Measurements from ENCODE around the gene FEZF2. TPM values are rescaled to one million over a fixed set of nuclear protein-coding genes. Genes with fewer than 3 reads are reported as not detected.

Gene FEZF2
- total RNA-seq, 3 donors from 2014 or later (not counting 1 experiment from before 2014, with no cell fraction given): not detected

GRCh38 chr3:62355703-62356102 is 17.6 kb downstream of the FEZF2 start:
- no peak for TF ChIP-seq CTCF (IDR thresholded peaks at IDR 0.05)
- Histone ChIP-seq H3K9me3 (ENCODE audit: control insufficient read depth, insufficient read depth, low read length) (no peaks in the 10 kb centered on the region), H3K36me3 (ENCODE audit: control insufficient read depth, insufficient read depth, low read length) (no peaks in the 10 kb centered on the region), H3K27ac (ENCODE audit: low read length) (no peak overlapping the region), H3K27me3 (ENCODE audit: control insufficient read depth, insufficient read depth, low read length) (no peaks in the 10 kb centered on the region), H3K4me1 (ENCODE audit: control insufficient read depth, insufficient read depth, low read length) (no peaks in the 10 kb centered on the region), H3K4me3 (ENCODE audit: low read length) (no peak overlapping the region)
- H3K9me3 Mint-ChIP-seq: no peaks in the 10 kb centered on the region
- no peaks in the 10 kb centered on the region for H3K4me1 Mint-ChIP-seq
- no peaks in the 10 kb centered on the region for H3K27me3 Mint-ChIP-seq (ENCODE audit: low read depth in 2 of 2)
- intact Hi-C loops (cut with micrococcal nuclease): no loop called here
- DNase-seq: no peak
- no peak for ATAC-seq
- H3K4me3 Mint-ChIP-seq: no peak overlapping the region
- WGBS (ENCODE audit: insufficient coverage): 76% methylated on average over 3 of the region's 3 CpGs
- no peak overlapping the region for H3K27ac Mint-ChIP-seq
- H3K36me3 Mint-ChIP-seq: no peaks in the 10 kb centered on the region

- TF ChIP-seq CTCF (IDR thresholded peaks at IDR 0.05): no peak
- H3K4me1 ChIP-seq (ENCODE audit: control insufficient read depth, insufficient read depth, low read length): no peaks in the 10 kb centered on the region
- H3K36me3 ChIP-seq (ENCODE audit: control insufficient read depth, insufficient read depth, low read length): no peaks in the 10 kb centered on the region
Observed at GRCh38 chr3:62343755-62344154, 29.6 kb downstream of the FEZF2 start.

GRCh38 chr3:62335196-62335595 is 38.2 kb downstream of the FEZF2 start:
- DNase-seq (no peak), ATAC-seq (no peak)
- Histone ChIP-seq H3K4me1 (ENCODE audit: control insufficient read depth, insufficient read depth, low read length) (no peaks in the 10 kb centered on the region), H3K27ac (ENCODE audit: low read length) (no peak overlapping the region), H3K27me3 (ENCODE audit: control insufficient read depth, insufficient read depth, low read length) (no peaks in the 10 kb centered on the region), H3K36me3 (ENCODE audit: control insufficient read depth, insufficient read depth, low read length) (no peaks in the 10 kb centered on the region), H3K9me3 (ENCODE audit: control insufficient read depth, insufficient read depth, low read length) (no peaks in the 10 kb centered on the region), H3K4me3 (ENCODE audit: low read length) (no peak overlapping the region)
- 87% methylated on average over 3 of the region's 3 CpGs for WGBS (ENCODE audit: insufficient coverage)
- no peak overlapping the region for H3K27ac Mint-ChIP-seq
- intact Hi-C loops (cut with micrococcal nuclease): loop anchor here (10.0 kb wide), 1 partner anchor 1480 kb away; the partner anchor contains the start of gene C3orf49
- H3K36me3 Mint-ChIP-seq: no peaks in the 10 kb centered on the region
- H3K9me3 Mint-ChIP-seq: peaks cover under 1 to 2% of the 10 kb centered on the region in 2 donors
- no peak overlapping the region for H3K4me3 Mint-ChIP-seq
- no peaks in the 10 kb centered on the region for H3K27me3 Mint-ChIP-seq (ENCODE audit: low read depth in 2 of 2)
- TF ChIP-seq CTCF (IDR thresholded peaks at IDR 0.05): no peak
- no peaks in the 10 kb centered on the region for H3K4me1 Mint-ChIP-seq

More at GRCh38 chr3:62343755-62344154, 29.6 kb downstream of the FEZF2 start:
- H3K36me3 Mint-ChIP-seq: no peaks in the 10 kb centered on the region
- peaks cover 8 to 12% of the 10 kb centered on the region in 2 donors for H3K9me3 Mint-ChIP-seq
- ATAC-seq: no peak
- Histone ChIP-seq H3K9me3 (ENCODE audit: control insufficient read depth, insufficient read depth, low read length) (no peaks in the 10 kb centered on the region), H3K27ac (ENCODE audit: low read length) (no peak overlapping the region), H3K27me3 (ENCODE audit: control insufficient read depth, insufficient read depth, low read length) (no peaks in the 10 kb centered on the region), H3K4me3 (ENCODE audit: low read length) (no peak overlapping the region)
- intact Hi-C loops (cut with micrococcal nuclease): no loop called here
- no peak for DNase-seq
- no peaks in the 10 kb centered on the region for H3K4me1 Mint-ChIP-seq
- no peak overlapping the region for H3K27ac Mint-ChIP-seq
- WGBS (ENCODE audit: insufficient coverage): no CpG with 5 or more reads among the region's 2 CpGs
- H3K4me3 Mint-ChIP-seq: no peak overlapping the region
- no peaks in the 10 kb centered on the region for H3K27me3 Mint-ChIP-seq (ENCODE audit: low read depth in 2 of 2)

GRCh38 chr3:62332835-62333244 is 40.5 kb downstream of the FEZF2 start:
- peaks cover 2% of the 10 kb centered on the region in 2 donors for H3K9me3 Mint-ChIP-seq
- H3K36me3 ChIP-seq (ENCODE audit: control insufficient read depth, insufficient read depth, low read length): no peaks in the 10 kb centered on the region
- H3K27ac Mint-ChIP-seq: no peak overlapping the region
- no peak overlapping the region for H3K4me3 ChIP-seq (ENCODE audit: low read length)
- ATAC-seq (no peak), DNase-seq (peak in 1 of 2 donors; percentile 17)
- H3K4me3 Mint-ChIP-seq: no peak overlapping the region
- no CpG with 5 or more reads among the region's 2 CpGs for WGBS (ENCODE audit: insufficient coverage)
- no peaks in the 10 kb centered on the region for H3K27me3 ChIP-seq (ENCODE audit: control insufficient read depth, insufficient read depth, low read length)
- no peaks in the 10 kb centered on the region for H3K4me1 ChIP-seq (ENCODE audit: control insufficient read depth, insufficient read depth, low read length)
- H3K9me3 ChIP-seq (ENCODE audit: control insufficient read depth, insufficient read depth, low read length): no peaks in the 10 kb centered on the region
- intact Hi-C loops (cut with micrococcal nuclease): loop anchor here (10.0 kb wide), 1 partner anchor 1482 kb away; the partner anchor contains the start of gene C3orf49
- H3K27me3 Mint-ChIP-seq (ENCODE audit: low read depth in 2 of 2): no peaks in the 10 kb centered on the region
- H3K27ac ChIP-seq (ENCODE audit: low read length): no peak overlapping the region
- TF ChIP-seq CTCF (IDR thresholded peaks at IDR 0.05): peak; percentile 25
- no peaks in the 10 kb centered on the region for H3K36me3 Mint-ChIP-seq
- H3K4me1 Mint-ChIP-seq: no peaks in the 10 kb centered on the region

Measured in natural killer cell (primary cell).